ENCODE measurements around the gene KLF13.

Gene KLF13

GRCh38 chr15:31340592-31340991, 14.0 kb downstream of the KLF13 start:
- DNase-seq (ENCODE audit: low read depth), result no peak
- TF ChIP-seq CTCF (IDR thresholded peaks at IDR 0.05; ENCODE audit: control insufficient read depth, insufficient read depth, low read depth, low read length, missing control alignments), result no peak

GRCh38 chr15:31341071-31341470, 14.4 kb downstream of the KLF13 start:
- H3K4me3 ChIP-seq (ENCODE audit: control insufficient read depth, low read depth, low read length), result no peak overlapping the region
- no peak for DNase-seq (ENCODE audit: low read depth)
- TF ChIP-seq CTCF (IDR thresholded peaks at IDR 0.05; ENCODE audit: control insufficient read depth, insufficient read depth, low read depth, low read length, missing control alignments), result no peak

More at GRCh38 chr15:31340592-31340991, 14.0 kb downstream of the KLF13 start:
- H3K4me3 ChIP-seq (ENCODE audit: control insufficient read depth, low read depth, low read length), result no peak overlapping the region

- no peak for DNase-seq (ENCODE audit: low read depth)
- no peak for TF ChIP-seq CTCF (IDR thresholded peaks at IDR 0.05; ENCODE audit: control insufficient read depth, insufficient read depth, low read depth, low read length, missing control alignments)
Observed at GRCh38 chr15:31341496-31342195, 15.0 kb downstream of the KLF13 start.

GRCh38 chr15:31342381-31342780, 15.7 kb downstream of the KLF13 start:
- no peak overlapping the region for H3K4me3 ChIP-seq (ENCODE audit: control insufficient read depth, low read depth, low read length)
- no peak for TF ChIP-seq CTCF (IDR thresholded peaks at IDR 0.05; ENCODE audit: control insufficient read depth, insufficient read depth, low read depth, low read length, missing control alignments)
- DNase-seq (ENCODE audit: low read depth), result no peak

More at GRCh38 chr15:31341496-31342195, 15.0 kb downstream of the KLF13 start:
- no peak overlapping the region for H3K4me3 ChIP-seq (ENCODE audit: control insufficient read depth, low read depth, low read length)

- TF ChIP-seq CTCF (IDR thresholded peaks at IDR 0.05; ENCODE audit: control insufficient read depth, insufficient read depth, low read depth, low read length, missing control alignments), result no peak
- no peak for DNase-seq (ENCODE audit: low read depth)
- no peak overlapping the region for H3K4me3 ChIP-seq (ENCODE audit: control insufficient read depth, low read depth, low read length)
Observed at GRCh38 chr15:31342781-31343626, 16.4 kb downstream of the KLF13 start.

- TF ChIP-seq CTCF (IDR thresholded peaks at IDR 0.05; ENCODE audit: control insufficient read depth, insufficient read depth, low read depth, low read length, missing control alignments), result no peak
- DNase-seq (ENCODE audit: low read depth), result no peak
- no peak overlapping the region for H3K4me3 ChIP-seq (ENCODE audit: control insufficient read depth, low read depth, low read length)
Observed at GRCh38 chr15:31343831-31344230, 17.2 kb downstream of the KLF13 start.

Measured in AG09309 (cell line).